ENCODE measurements around the gene CELSR3.

Gene CELSR3

GRCh38 chr3:48595526-48596121 lies 67.1 kb downstream of the CELSR3 start:
- DNase-seq (ENCODE audit: extremely low spot score), result no peak
- POLR2A ChIA-PET, result no interaction called here
- TF ChIP-seq FOXK2 (IDR thresholded peaks at IDR 0.05), result no peak
- TF ChIP-seq SUZ12 (IDR thresholded peaks at IDR 0.05), result no peak
- TF ChIP-seq ZNF384 (IDR thresholded peaks at IDR 0.05), result no peak
- no peak for TF ChIP-seq TARDBP (IDR thresholded peaks at IDR 0.05)
- TF ChIP-seq FOXA1 (IDR thresholded peaks at IDR 0.05), result no peak
- no peak for TF ChIP-seq ARNT (IDR thresholded peaks at IDR 0.05)
- TF ChIP-seq CTBP1 (IDR thresholded peaks at IDR 0.05; ENCODE audit: borderline replicate concordance), result no peak
- TF ChIP-seq HDGF (IDR thresholded peaks at IDR 0.05; ENCODE audit: borderline replicate concordance), result no peak
- TF ChIP-seq NFRKB (IDR thresholded peaks at IDR 0.05), result no peak
- TF ChIP-seq ELF4 (IDR thresholded peaks at IDR 0.05), result no peak
- TF ChIP-seq L3MBTL2 (conservative IDR thresholded peaks at IDR 0.05), result no peak
- TF ChIP-seq BHLHE40 (IDR thresholded peaks at IDR 0.05; ENCODE audit: borderline replicate concordance), result no peak
- CTCF ChIA-PET, result no interaction called here

GRCh38 chr3:48595075-48595525 lies 67.6 kb downstream of the CELSR3 start, which contains the start of gene COL7A1:
COL7A1 (minus strand) TSS chr3:48595329; CDS start chr3:48595159, 170 bp downstream.
- CTCF ChIA-PET, result interaction anchor here (0.6 kb wide), 1 partner anchor 163 kb away, joined by 3 read pairs; no protein-coding TSS in a partner anchor
- TF ChIP-seq NFRKB (IDR thresholded peaks at IDR 0.05), result no peak
- TF ChIP-seq L3MBTL2 (conservative IDR thresholded peaks at IDR 0.05), result no peak

DNA sequence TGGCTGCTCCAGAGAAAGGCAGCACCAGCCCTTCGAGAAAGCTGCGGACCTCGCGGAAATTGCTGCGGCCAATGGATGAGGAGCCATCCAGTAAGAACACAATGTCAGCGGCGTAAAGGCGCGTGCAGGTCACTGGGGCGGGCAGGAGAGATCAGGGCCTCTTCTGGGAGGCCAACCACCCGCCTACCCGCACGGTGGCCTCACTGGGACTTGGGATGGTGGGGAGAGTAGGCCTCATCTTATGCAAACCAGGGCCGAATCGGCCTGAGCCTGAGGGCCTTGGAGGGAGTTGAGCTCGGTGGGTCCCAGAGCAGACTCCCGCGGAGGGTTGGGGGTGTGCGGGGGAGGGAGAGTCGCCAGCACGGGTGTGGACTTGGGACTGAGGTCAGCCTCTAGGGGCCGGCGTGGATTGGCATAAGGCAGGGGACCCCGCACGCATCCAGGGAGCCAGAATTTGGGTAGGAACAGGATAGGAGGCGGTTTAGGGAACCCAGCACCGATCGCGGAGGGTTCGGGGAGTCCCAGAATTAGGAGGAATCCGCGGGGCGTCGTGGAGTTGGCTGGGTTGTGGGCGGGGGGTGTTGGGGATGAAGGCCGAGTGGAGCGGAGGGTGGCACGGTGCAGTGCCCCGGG lies 68.2 kb downstream of the CELSR3 start:
- ChIA-PET POLR2A (no interaction called here), CTCF (interaction anchor here (0.6 kb wide), 1 partner anchor 164 kb away, joined by 3 read pairs; no protein-coding TSS in a partner anchor)
- DNase-seq (ENCODE audit: extremely low spot score), result no peak
- TF ChIP-seq PKNOX1 (IDR thresholded peaks at IDR 0.05) (no peak), ZNF384 (IDR thresholded peaks at IDR 0.05) (no peak), L3MBTL2 (conservative IDR thresholded peaks at IDR 0.05) (no peak), SP1 (IDR thresholded peaks at IDR 0.05) (no peak), BHLHE40 (IDR thresholded peaks at IDR 0.05; ENCODE audit: borderline replicate concordance) (no peak), ARNT (IDR thresholded peaks at IDR 0.05) (no peak), FOXK2 (IDR thresholded peaks at IDR 0.05) (no peak), CTBP1 (IDR thresholded peaks at IDR 0.05; ENCODE audit: borderline replicate concordance) (no peak), ELF4 (IDR thresholded peaks at IDR 0.05) (no peak)

More at GRCh38 chr3:48595075-48595525, 67.6 kb downstream of the CELSR3 start, which contains the start of gene COL7A1:
- POLR2A ChIA-PET, result no interaction called here
- DNase-seq (ENCODE audit: extremely low spot score), result no peak

DNA sequence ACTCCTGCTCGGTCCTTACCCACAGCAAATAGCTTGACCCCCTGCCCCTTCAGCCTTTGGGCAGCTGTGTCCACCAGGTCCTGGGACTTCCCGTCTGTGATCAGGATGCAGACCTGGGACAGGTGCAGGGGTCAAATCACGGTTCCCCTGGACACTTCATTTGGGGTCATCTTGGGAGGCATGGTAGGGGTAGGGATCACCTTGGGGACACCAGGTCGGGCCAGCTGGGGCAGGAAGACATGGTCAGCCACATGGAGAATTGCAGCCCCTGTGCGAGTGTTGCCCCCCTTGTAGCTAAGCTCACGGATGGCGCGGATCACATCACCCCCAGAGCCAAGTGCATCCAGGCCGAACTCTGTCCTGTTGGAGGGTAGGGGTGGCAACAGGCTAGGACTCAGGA lies 69.3 kb downstream of the CELSR3 start:
- ChIA-PET CTCF (no interaction called here), POLR2A (interaction anchor here (0.7 kb wide), 1 partner anchor 16 kb away, joined by 3 read pairs; the partner anchor contains the start of gene UQCRC1)
- TF ChIP-seq PKNOX1 (IDR thresholded peaks at IDR 0.05) (no peak), ZNF384 (IDR thresholded peaks at IDR 0.05) (no peak), NFRKB (IDR thresholded peaks at IDR 0.05) (no peak)
- DNase-seq (ENCODE audit: extremely low spot score), result no peak

DNA sequence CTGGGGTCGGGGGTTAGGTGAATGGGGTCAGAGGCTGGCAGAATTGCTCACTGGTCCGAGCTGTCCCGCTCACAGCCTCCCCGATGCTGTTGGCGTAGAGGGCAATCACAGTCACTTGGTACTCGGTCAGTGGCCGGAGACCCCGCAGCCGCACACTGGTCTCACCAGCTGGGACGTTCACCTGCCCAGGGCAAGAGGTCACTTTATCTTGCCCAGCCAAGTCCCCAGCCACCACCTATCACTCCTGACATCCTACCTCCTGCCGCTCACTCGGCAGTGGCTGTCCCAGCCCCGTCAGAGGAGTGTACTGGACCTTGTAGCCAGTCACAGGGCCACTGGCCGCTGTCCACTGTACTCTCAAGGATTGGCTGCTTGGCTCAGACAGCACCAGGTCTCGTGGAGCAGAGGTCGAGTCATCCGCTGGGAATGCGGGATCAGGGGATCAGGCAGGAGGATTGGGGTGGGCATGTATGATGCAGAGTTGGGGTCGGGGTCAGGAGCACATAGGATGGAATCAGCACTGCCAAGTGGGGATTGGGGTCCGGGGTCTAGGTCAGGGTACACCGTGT lies 70.1 kb downstream of the CELSR3 start:
- CTCF ChIA-PET, result no interaction called here
- TF ChIP-seq SP1 (IDR thresholded peaks at IDR 0.05), result no peak
- TF ChIP-seq ZNF384 (IDR thresholded peaks at IDR 0.05), result no peak
- POLR2A ChIA-PET, result no interaction called here
- no peak for DNase-seq (ENCODE audit: extremely low spot score)

DNA sequence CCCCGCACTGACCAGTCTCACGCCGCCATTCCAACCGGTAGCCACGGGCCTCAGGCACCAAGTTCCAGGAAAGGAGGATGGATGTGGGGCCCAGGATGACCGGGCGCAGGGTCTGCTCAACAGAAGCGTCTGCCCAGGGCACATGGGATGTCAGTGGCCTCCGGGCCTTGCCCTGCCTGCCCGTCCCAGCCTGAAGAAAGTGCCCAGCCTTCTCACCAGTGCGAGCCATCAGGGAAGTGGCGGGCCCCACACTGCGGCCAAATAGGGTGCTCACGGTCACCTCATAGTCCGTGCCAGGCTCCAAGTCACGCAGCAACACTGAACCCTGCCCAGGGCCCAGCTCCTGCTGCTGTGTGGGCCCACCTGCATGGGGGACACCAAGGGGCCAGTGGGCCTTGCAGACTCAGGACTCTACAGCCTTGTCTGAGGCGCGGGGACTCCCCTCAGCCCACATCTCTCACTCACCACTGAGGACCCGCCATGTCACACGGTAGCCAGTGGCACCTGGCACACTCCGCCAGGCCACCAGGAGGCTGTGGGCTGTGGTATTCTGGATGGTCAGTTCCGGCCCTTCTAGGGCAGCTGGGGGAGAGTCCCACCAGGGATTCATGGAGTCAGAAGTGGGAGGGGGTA lies 70.7 kb downstream of the CELSR3 start:
- POLR2A ChIA-PET, result no interaction called here
- DNase-seq (ENCODE audit: extremely low spot score), result no peak
- TF ChIP-seq ELF4 (IDR thresholded peaks at IDR 0.05), result no peak
- no peak for TF ChIP-seq PKNOX1 (IDR thresholded peaks at IDR 0.05)
- no peak for TF ChIP-seq BHLHE40 (IDR thresholded peaks at IDR 0.05; ENCODE audit: borderline replicate concordance)
- no peak for TF ChIP-seq SUZ12 (IDR thresholded peaks at IDR 0.05)
- CTCF ChIA-PET, result no interaction called here

DNA sequence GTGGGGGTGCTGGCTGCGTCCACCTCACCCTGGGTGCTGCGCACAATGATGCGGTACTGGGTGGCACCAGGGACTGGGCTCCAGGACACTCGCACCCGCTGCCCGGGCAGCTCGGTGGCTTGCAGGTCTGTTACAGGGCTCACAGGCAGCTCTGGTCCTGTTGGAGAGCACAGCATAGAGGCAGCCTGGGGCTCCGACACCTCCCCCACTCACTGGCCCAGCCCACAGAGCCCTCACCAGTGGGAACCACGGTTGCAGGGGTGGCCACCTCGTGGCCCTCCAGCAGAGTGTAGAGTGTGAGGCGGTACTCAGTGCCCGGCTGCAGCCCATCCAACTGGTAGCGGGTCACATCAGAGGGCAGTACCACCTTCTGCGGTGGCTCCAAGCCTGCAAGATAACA lies 71.2 kb downstream of the CELSR3 start:
- TF ChIP-seq SP1 (IDR thresholded peaks at IDR 0.05) (no peak), HDGF (IDR thresholded peaks at IDR 0.05; ENCODE audit: borderline replicate concordance) (no peak), FOXA1 (IDR thresholded peaks at IDR 0.05) (no peak), BHLHE40 (IDR thresholded peaks at IDR 0.05; ENCODE audit: borderline replicate concordance) (no peak), SUZ12 (IDR thresholded peaks at IDR 0.05) (no peak), TARDBP (IDR thresholded peaks at IDR 0.05) (no peak), FOXK2 (IDR thresholded peaks at IDR 0.05) (no peak), ZNF384 (IDR thresholded peaks at IDR 0.05) (no peak), L3MBTL2 (conservative IDR thresholded peaks at IDR 0.05) (no peak), NFRKB (IDR thresholded peaks at IDR 0.05) (no peak), ELF4 (IDR thresholded peaks at IDR 0.05) (no peak), PKNOX1 (IDR thresholded peaks at IDR 0.05) (no peak), CTBP1 (IDR thresholded peaks at IDR 0.05; ENCODE audit: borderline replicate concordance) (no peak)
- DNase-seq (ENCODE audit: extremely low spot score), result no peak
- POLR2A ChIA-PET, result no interaction called here
- CTCF ChIA-PET, result no interaction called here

Data from HEK293T (cell line).